HG03342 (cell line): ENCODE data around the gene INPPL1.
"Not testable (repeated sequence)": the region's sequence is repeated elsewhere in the genome, so short reads cannot be mapped to it uniquely, and the experiment has no call there.

Experiments
- ATAC-seq: cut with Tn5 transposase; IDR thresholded peaks from one replicate; pipeline ENCODE4 v1.9.1; 2021; ENCODE audit warnings: mild to moderate bottlenecking, moderate library complexity; ENCODE audit not compliant: unreplicated experiment

Gene INPPL1

GRCh38 chr11:72224564-72225410, at the start of gene INPPL1:
Gene INPPL1 (plus strand): TSS chr11:72224767. CDS start chr11:72224985, 218 bp downstream.
- no peak for ATAC-seq

- ATAC-seq, result no peak
Measured at GRCh38 chr11:72177656-72178055, 46.9 kb upstream of the INPPL1 start.

- ATAC-seq, result no peak
Measured at GRCh38 chr11:72179049-72179803, 45.3 kb upstream of the INPPL1 start.

- ATAC-seq, result no peak
Measured at GRCh38 chr11:72179804-72180396, 44.7 kb upstream of the INPPL1 start.

- not testable (repeated sequence) for ATAC-seq
Measured at GRCh38 chr11:72180892-72181552, 43.5 kb upstream of the INPPL1 start.

- ATAC-seq, result not testable (repeated sequence)
Measured at GRCh38 chr11:72181553-72181958, 43.0 kb upstream of the INPPL1 start.

- no peak for ATAC-seq
Measured at GRCh38 chr11:72188267-72188666, 36.3 kb upstream of the INPPL1 start.

GRCh38 chr11:72189455-72190250, 34.9 kb upstream of the INPPL1 start:
- no peak for ATAC-seq

GRCh38 chr11:72190631-72191071, 33.9 kb upstream of the INPPL1 start:
- no peak for ATAC-seq

- ATAC-seq, result no peak
Measured at GRCh38 chr11:72191961-72192381, 32.6 kb upstream of the INPPL1 start, which contains the start of gene FOLR1. Gene FOLR1 (plus strand): TSS chr11:72192140. CDS start chr11:72192174, 34 bp downstream.

GRCh38 chr11:72195518-72196270, 28.9 kb upstream of the INPPL1 start:
- ATAC-seq, result no peak

GRCh38 chr11:72201445-72201844, 23.1 kb upstream of the INPPL1 start:
- ATAC-seq, result not testable (repeated sequence)

GRCh38 chr11:72202571-72202970, 22.0 kb upstream of the INPPL1 start:
- ATAC-seq, result no peak

GRCh38 chr11:72203163-72203562, 21.4 kb upstream of the INPPL1 start:
- no peak for ATAC-seq

- ATAC-seq, result no peak
Measured at GRCh38 chr11:72204886-72205285, 19.7 kb upstream of the INPPL1 start.

- ATAC-seq, result not testable (repeated sequence)
Measured at GRCh38 chr11:72206794-72207193, 17.8 kb upstream of the INPPL1 start.

GRCh38 chr11:72208281-72208680, 16.3 kb upstream of the INPPL1 start:
- ATAC-seq, result no peak

GRCh38 chr11:72209101-72209500, 15.5 kb upstream of the INPPL1 start:
- ATAC-seq, result no peak

GRCh38 chr11:72216638-72217037, 7.9 kb upstream of the INPPL1 start, which contains the start of gene FOLR2:
Gene FOLR2 (plus strand): TSS chr11:72216794. CDS start chr11:72218585, 1,791 bp downstream.
- no peak for ATAC-seq
